Frontal cortex (tissue), 4 donors: Measurements from ENCODE around the gene TUBGCP2. TPM values are rescaled to one million over a fixed set of nuclear protein-coding genes. Genes with fewer than 3 reads are reported as not detected.

ENCODE experiments used
- DNase-seq, 2 donors: peaks; one replicate each; pipeline ENCODE4 v3.0.0; 2012; ENCODE audit warnings: low spot score in 2 of 2
- FAIRE-seq: peaks from 2 replicates; lab custom pipeline; 2012; peaks lifted over from hg19 to GRCh38; lab: Jason Lieb, UNC
- total RNA-seq: library from RNA; depleted of rRNA; stranded (reverse); fragments of >200 nt; gene quantifications from one replicate; pipeline ENCODE4 v1.2.3, GENCODE V29; 2014
- donor health status: control.
- donor health status: control.
- donor health status: control.

Gene TUBGCP2
- total RNA-seq, 1 donor from 2014 or later: 44.8 TPM

DNA sequence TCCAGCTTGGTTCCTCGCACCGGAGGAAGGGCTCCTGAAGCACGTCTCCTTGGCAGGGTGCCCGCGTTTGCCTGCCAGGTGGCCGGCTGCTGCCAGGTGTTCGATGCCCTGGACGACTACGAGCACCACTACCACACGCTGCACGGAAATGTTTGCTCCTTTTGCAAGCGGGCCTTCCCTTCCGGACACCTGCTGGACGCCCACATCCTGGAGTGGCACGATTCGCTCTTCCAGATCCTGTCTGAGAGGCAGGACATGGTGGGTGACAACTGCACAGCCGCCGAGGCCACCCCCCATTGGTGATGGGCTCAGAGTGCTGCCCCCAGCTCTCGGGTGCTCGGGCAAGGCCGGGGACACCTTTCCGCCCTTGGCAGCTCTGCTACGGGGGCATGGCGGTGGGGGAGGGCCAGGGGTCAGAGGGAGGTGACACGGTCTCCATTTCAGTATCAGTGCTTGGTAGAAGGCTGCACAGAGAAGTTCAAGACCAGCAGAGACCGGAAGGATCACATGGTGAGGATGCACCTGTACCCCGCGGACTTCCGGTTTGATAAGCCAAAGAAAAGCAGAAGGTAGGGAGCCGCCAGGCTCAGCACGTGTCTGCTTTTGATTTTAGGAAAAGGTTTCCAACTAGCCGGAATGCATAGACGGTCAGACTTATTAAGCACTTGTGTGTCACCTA, 1.2 kb upstream of the TUBGCP2 start:
- FAIRE-seq (no peak), DNase-seq (no peak)

DNA sequence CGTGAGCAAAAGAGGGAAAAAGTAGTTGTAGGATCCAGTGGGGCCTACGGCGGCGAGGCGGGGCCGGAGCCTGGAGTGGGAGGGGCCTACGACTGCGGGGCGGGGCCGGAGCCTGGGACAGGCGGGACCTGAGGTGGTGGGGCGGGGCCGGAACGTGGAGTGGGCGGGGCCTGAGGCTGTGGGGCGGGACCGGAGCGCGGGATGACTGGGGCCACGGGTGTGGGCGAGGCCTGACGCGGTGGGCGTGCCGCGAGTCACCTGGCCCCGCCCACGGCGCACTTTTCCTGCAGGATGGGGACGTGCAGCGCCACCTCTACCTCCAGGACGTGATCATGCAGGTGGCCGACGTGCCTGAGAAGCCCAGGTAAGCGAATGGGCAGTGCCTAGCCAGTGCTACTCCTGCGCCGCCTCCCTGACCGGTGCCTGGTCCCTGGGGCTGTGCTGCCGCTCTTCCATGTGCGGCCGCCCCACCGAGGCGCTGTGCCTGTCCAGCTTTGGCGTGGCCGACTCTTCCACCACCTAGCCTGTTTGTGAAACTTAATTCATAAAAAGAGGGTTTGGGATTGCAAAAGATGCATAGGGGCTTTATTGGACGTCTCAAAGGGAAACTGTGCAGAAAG, 538 bp upstream of the TUBGCP2 start:
- peak; percentile 96 to 98 for DNase-seq
- FAIRE-seq: no peak

DNA sequence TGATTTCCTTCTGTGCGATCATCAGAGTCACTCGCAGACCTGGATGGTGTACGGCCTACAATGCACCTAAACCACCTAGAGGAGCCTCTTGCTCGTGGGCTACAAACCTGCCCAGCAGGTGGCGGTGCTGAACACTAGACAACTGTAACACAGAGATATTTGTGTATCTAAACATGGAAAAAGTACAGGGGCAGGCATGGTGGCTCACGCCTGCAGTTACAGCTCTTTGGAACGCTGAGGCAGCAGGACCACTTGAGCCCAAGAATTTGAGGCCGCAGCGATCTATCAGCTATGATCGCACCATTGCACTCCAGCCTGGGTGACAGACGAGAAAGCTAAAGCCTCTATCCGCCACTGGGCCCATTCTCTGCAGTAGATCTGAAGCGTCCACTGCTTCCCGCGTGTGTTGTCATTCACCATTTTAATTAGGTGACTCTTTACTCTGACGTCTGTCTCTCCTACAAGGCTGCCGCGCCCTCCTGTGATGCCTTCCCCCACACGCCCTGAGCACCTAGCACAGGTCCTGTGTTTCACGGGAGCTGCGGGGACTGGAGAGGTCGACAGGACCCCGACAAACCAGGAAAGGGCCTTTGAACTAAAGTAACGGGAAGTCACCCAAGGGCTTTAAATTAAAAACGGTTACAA, 774 bp downstream of the TUBGCP2 start:
- DNase-seq (no peak), FAIRE-seq (no peak)

DNA sequence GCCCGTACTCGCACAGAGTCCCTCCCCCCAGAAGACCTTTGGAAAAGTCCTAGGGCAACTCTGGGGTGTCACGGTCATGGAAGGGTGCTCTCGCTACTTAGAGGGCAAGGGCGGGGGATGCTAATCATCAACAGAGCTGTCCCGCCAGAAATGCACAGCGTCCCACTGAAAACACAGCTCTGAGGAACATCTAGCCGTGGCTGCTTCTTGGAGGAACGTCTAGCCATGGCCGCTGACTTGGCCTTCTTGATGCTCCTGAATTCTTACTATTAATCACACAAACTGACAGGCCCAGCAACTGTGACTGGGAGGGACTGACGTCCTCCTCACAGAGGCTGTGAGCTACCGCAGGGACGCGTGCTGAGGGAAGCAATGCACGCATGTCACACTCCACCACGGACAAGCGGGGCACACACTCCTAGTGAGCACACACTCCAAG, 1.7 kb downstream of the TUBGCP2 start:
- DNase-seq: no peak
- no peak for FAIRE-seq

GRCh38 chr10:133306097-133306476, 2.6 kb downstream of the TUBGCP2 start:
- DNase-seq: no peak
- no peak for FAIRE-seq

- no peak for DNase-seq
- no peak for FAIRE-seq
These were observed 5.5 kb downstream of the TUBGCP2 start for GRCh38 chr10:133303206-133303605.

DNA sequence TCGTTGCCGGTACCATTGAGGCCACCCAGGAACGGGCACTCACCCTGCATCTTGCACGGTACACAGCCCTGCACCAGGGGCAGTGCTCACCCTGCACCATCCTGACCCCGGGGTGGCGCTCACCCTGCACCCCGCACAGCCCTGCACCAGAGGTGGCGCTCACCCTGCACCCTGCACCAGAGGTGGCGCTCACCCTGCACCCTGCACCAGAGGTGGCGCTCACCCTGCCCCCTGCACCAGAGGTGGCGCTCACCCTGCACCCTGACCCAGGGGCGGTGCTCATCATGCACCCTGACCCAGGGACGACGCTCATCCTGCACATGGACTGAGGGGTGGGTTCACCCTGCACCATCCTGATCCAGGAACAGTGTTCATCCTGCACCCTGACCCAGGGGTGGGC, 6.4 kb downstream of the TUBGCP2 start:
- FAIRE-seq (no peak), DNase-seq (no peak)

DNA sequence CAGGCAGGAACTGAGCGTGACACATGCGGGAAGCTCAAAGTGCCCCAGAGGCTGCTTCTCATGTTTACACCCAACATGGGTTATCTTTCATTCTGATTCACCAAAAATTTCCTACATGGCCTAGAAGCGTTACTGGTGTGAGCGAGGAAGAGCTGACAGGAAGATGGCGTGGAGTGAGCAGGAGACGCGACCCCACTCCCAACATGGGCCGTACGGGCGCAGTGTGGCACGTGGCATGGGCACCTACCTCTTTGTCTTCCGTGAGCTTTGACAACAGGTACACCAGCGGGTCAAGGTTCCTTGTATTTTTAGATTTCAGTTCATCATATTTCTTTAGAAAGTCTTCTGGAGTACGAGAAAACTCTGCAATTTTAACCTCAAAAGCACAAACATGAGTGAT, 8.9 kb downstream of the TUBGCP2 start:
- no peak for FAIRE-seq
- DNase-seq: no peak

- DNase-seq: no peak
- FAIRE-seq: no peak
These were observed 9.4 kb downstream of the TUBGCP2 start for GRCh38 chr10:133299224-133299623.

- DNase-seq (no peak), FAIRE-seq (no peak)
These were observed 10.2 kb downstream of the TUBGCP2 start for GRCh38 chr10:133298466-133298865.

DNA sequence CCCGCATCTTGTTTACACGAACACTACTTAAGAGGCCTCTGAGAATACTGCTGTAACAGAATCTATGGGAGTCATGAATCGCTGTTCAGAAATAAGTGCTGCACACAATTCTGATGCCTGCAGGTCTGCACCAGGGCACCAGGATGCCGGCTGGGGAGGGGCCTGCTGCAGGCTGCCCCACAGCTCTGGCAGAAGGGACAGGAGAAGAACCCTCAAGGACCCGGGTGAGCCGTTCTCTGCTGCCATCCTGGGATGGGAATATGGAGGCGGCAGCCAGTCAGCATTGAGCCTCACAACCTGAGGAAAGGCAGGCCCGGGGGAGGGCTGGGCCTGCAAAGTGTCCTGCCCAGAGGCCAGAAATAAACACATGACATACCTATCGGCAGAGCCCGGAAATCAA, 11.2 kb downstream of the TUBGCP2 start:
- FAIRE-seq (no peak), DNase-seq (no peak)

- FAIRE-seq: no peak
- DNase-seq: no peak
These were observed 13.0 kb downstream of the TUBGCP2 start for GRCh38 chr10:133295426-133296320.

- FAIRE-seq: no peak
These were observed 14.5 kb downstream of the TUBGCP2 start for GRCh38 chr10:133294189-133294588.

GRCh38 chr10:133293810-133294119, 14.9 kb downstream of the TUBGCP2 start:
- no peak for FAIRE-seq
- DNase-seq: no peak

More at GRCh38 chr10:133294189-133294588, 14.5 kb downstream of the TUBGCP2 start:
- no peak for DNase-seq

- DNase-seq (peak in 1 of 2 donors; percentile 41), FAIRE-seq (no peak)
These were observed 15.5 kb downstream of the TUBGCP2 start for GRCh38 chr10:133292919-133293809.

DNA sequence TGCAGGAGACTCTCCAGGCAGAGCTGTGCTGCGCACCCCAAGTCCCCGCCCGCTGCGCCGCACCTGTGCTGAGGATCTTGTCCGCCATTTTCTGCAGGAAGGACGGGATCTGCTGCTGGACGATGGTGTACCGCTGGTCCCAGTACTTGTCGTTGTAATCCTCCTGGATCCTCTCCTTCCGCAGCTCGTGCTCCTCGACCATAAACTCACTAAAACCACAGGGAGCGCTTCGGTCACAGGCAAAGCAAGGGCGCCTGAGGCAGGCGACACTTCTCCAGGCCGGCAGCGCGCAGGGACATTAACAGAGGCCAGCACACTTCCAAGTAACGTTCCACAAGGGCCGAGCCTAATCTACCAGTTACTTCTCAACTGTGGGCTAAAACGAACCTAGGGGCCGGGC, 18.9 kb downstream of the TUBGCP2 start:
- DNase-seq: no peak
- FAIRE-seq: no peak

- FAIRE-seq (no peak), DNase-seq (no peak)
These were observed 20.7 kb downstream of the TUBGCP2 start for GRCh38 chr10:133287832-133288500.

GRCh38 chr10:133286366-133286765, 22.3 kb downstream of the TUBGCP2 start:
- FAIRE-seq (no peak), DNase-seq (no peak)

GRCh38 chr10:133285217-133285616, 23.5 kb downstream of the TUBGCP2 start:
- FAIRE-seq (no peak), DNase-seq (no peak)
